DOHH2 (cell line): ENCODE measurements around the gene KRTAP5-5.
"Not testable (repeated sequence)": the region's sequence is repeated elsewhere in the genome, so short reads cannot be mapped to it uniquely, and the experiment has no call there.

Experiments used
- H3F3A ChIP-seq: fragments of 200-600 bp; sonication (generic), shearing (Covaris generic); 2 replicates; pipeline ENCODE4 v1.6.0; 2016; ENCODE audit warnings: antibody characterized with exemption, mild to moderate bottlenecking; ENCODE audit not compliant: control insufficient read depth, insufficient read depth
- H3K27ac ChIP-seq: fragments of 200-600 bp; sonication (generic); 2 replicates; pipeline ENCODE4 v1.5.1; 2014; ENCODE audit warnings: low read depth, mild to moderate bottlenecking, low read length, moderate library complexity
- H3K27me3 ChIP-seq: fragments of 200-600 bp; sonication (generic); 2 replicates; pipeline ENCODE4 v1.6.1; 2014; ENCODE audit warnings: mild to moderate bottlenecking, low read length, mixed read lengths; ENCODE audit not compliant: control insufficient read depth
- H3K36me3 ChIP-seq: fragments of 200-600 bp; sonication (generic); 2 replicates; pipeline ENCODE4 v1.6.1; 2014; ENCODE audit warnings: mild to moderate bottlenecking, low read length, moderate library complexity, mixed read lengths; ENCODE audit not compliant: control insufficient read depth
- H3K4me1 ChIP-seq: fragments of 200-600 bp; sonication (generic); 2 replicates; pipeline ENCODE4 v1.6.1; 2014; ENCODE audit warnings: mild to moderate bottlenecking, low read length, mixed read lengths; ENCODE audit not compliant: control insufficient read depth
- H3K4me2 ChIP-seq: fragments of 200-600 bp; sonication (generic); 2 replicates; pipeline ENCODE4 v1.6.0; 2014; ENCODE audit warnings: mild to moderate bottlenecking, low read length, moderate library complexity
- H3K4me3 ChIP-seq: fragments of 200-600 bp; sonication (generic); 2 replicates; pipeline ENCODE4 v1.5.1; 2014; ENCODE audit warnings: mild to moderate bottlenecking, low read length, mixed read lengths
- H3K79me2 ChIP-seq: fragments of 200-600 bp; sonication (generic); 2 replicates; pipeline ENCODE4 v1.6.1; 2014; ENCODE audit warnings: mild to moderate bottlenecking, low read length, mixed read lengths; ENCODE audit not compliant: control insufficient read depth
- H3K9me2 ChIP-seq: fragments of 200-600 bp; sonication (generic); replicated peaks from 2 replicates; pipeline ENCODE4 v1.6.1; 2014; ENCODE audit warnings: mild to moderate bottlenecking, low read length, mixed read lengths; ENCODE audit not compliant: control insufficient read depth
- H3K9me3 ChIP-seq: fragments of 200-600 bp; sonication (generic); 2 replicates; pipeline ENCODE4 v1.6.1; 2014; ENCODE audit warnings: antibody characterized with exemption, low read length, mixed read lengths; ENCODE audit not compliant: control insufficient read depth, insufficient read depth
- H4K20me1 ChIP-seq: fragments of 200-600 bp; sonication (generic); 2 replicates; pipeline ENCODE4 v1.6.0; 2014; ENCODE audit warnings: low read depth, mild to moderate bottlenecking, antibody characterized with exemption, low read length, moderate library complexity; ENCODE audit not compliant: control insufficient read depth, insufficient read depth
- CTCF ChIP-seq: fragments of 200-600 bp; sonication (generic); IDR thresholded peaks from one replicate; pipeline ENCODE4 v1.5.1; 2014; ENCODE audit warnings: antibody characterized with exemption, mild to moderate bottlenecking, low read depth, low read length; ENCODE audit not compliant: poor library complexity, severe bottlenecking
- EZH2phosphoT487 ChIP-seq: fragments of 200-600 bp; sonication (generic); IDR thresholded peaks from 2 replicates; pipeline ENCODE4 v1.6.1; 2017; ENCODE audit warnings: borderline replicate concordance, mild to moderate bottlenecking, antibody characterized with exemption, low read length, moderate library complexity, mixed read lengths

Gene KRTAP5-5

GRCh38 chr11:1668911-1669473 lies 39.4 kb downstream of the KRTAP5-5 start:
- Histone ChIP-seq H3K79me2 (no peaks in the 10 kb centered on the region), H3K4me1 (no peaks in the 10 kb centered on the region), H3K9me3 (no peaks in the 10 kb centered on the region), H3K4me3 (no peak overlapping the region), H3K4me2 (no peak overlapping the region), H3K9me2 (no peaks in the 10 kb centered on the region), H3K36me3 (no peaks in the 10 kb centered on the region), H3F3A (no peaks in the 10 kb centered on the region), H3K27ac (no peak overlapping the region), H3K27me3 (no peaks in the 10 kb centered on the region), H4K20me1 (no peaks in the 10 kb centered on the region)
- TF ChIP-seq EZH2phosphoT487, result no peak

- TF ChIP-seq EZH2phosphoT487 (no peak), CTCF (no peak)
- Histone ChIP-seq H3F3A (no peaks in the 10 kb centered on the region), H3K9me2 (no peaks in the 10 kb centered on the region), H3K79me2 (no peaks in the 10 kb centered on the region), H3K9me3 (no peaks in the 10 kb centered on the region), H3K4me1 (no peaks in the 10 kb centered on the region), H3K4me2 (no peak overlapping the region), H3K27me3 (no peaks in the 10 kb centered on the region), H3K36me3 (no peaks in the 10 kb centered on the region), H3K27ac (no peak overlapping the region), H4K20me1 (no peaks in the 10 kb centered on the region), H3K4me3 (no peak overlapping the region)
Measured at GRCh38 chr11:1669546-1670218, 40.1 kb downstream of the KRTAP5-5 start.

GRCh38 chr11:1670457-1670856 lies 40.9 kb downstream of the KRTAP5-5 start:
- not testable (repeated sequence) for H3K4me2 ChIP-seq, H3K4me1 ChIP-seq, H3K79me2 ChIP-seq, H3K27me3 ChIP-seq, H3K27ac ChIP-seq, H3K4me3 ChIP-seq, H3F3A ChIP-seq, H3K36me3 ChIP-seq, H4K20me1 ChIP-seq, H3K9me2 ChIP-seq, H3K9me3 ChIP-seq

GRCh38 chr11:1670905-1671371 lies 41.4 kb downstream of the KRTAP5-5 start:
- no peak overlapping the region for H3K4me3 ChIP-seq
- no peaks in the 10 kb centered on the region for H3F3A ChIP-seq
- H3K27me3 ChIP-seq, result no peaks in the 10 kb centered on the region
- H3K27ac ChIP-seq, result no peak overlapping the region
- no peak overlapping the region for H3K4me2 ChIP-seq
- no peaks in the 10 kb centered on the region for H3K79me2 ChIP-seq
- no peaks in the 10 kb centered on the region for H3K9me2 ChIP-seq
- no peaks in the 10 kb centered on the region for H3K36me3 ChIP-seq
- H3K9me3 ChIP-seq, result no peaks in the 10 kb centered on the region
- no peaks in the 10 kb centered on the region for H3K4me1 ChIP-seq
- TF ChIP-seq CTCF, result no peak
- no peak for TF ChIP-seq EZH2phosphoT487
- no peaks in the 10 kb centered on the region for H4K20me1 ChIP-seq
